Cortex of kidney (tissue), 1 donor: ENCODE results near the gene DSN1.
"Not testable (repeated sequence)": the region's sequence is repeated elsewhere in the genome, so short reads cannot be mapped to it uniquely, and the experiment has no call there.

Source experiments
- DNase-seq: peaks from one replicate; lab custom pipeline; 2025; lab: John Stamatoyannopoulos, UW

Gene DSN1

GRCh38 chr20:36773597-36774390 is at the start of gene DSN1:
Gene DSN1 (minus strand): TSS chr20:36773763. CDS start chr20:36771458, 2,305 bp downstream.
- peak; percentile 28 for DNase-seq

- no peak for DNase-seq
Measured at GRCh38 chr20:36823121-36823520, 49.6 kb upstream of the DSN1 start.

- no peak for DNase-seq
Measured at GRCh38 chr20:36821964-36822437, 48.4 kb upstream of the DSN1 start.

GRCh38 chr20:36820928-36821327 is 47.4 kb upstream of the DSN1 start:
- no peak for DNase-seq

GRCh38 chr20:36820073-36820472 is 46.5 kb upstream of the DSN1 start:
- DNase-seq: no peak

- DNase-seq: no peak
Measured at GRCh38 chr20:36819659-36820058, 46.1 kb upstream of the DSN1 start.

GRCh38 chr20:36818861-36819260 is 45.3 kb upstream of the DSN1 start:
- no peak for DNase-seq

- DNase-seq: no peak
Measured at GRCh38 chr20:36818185-36818584, 44.6 kb upstream of the DSN1 start.

GRCh38 chr20:36817496-36817895 is 43.9 kb upstream of the DSN1 start:
- no peak for DNase-seq

GRCh38 chr20:36815454-36816091 is 42.0 kb upstream of the DSN1 start:
- no peak for DNase-seq

GRCh38 chr20:36812594-36813463 is 39.3 kb upstream of the DSN1 start:
- DNase-seq: no peak

- DNase-seq: no peak
Measured at GRCh38 chr20:36808317-36809257, 35.0 kb upstream of the DSN1 start.

- DNase-seq: no peak
Measured at GRCh38 chr20:36806049-36806448, 32.5 kb upstream of the DSN1 start.

- DNase-seq: no peak
Measured at GRCh38 chr20:36805396-36805795, 31.8 kb upstream of the DSN1 start.

GRCh38 chr20:36804425-36804824 is 30.9 kb upstream of the DSN1 start:
- DNase-seq: no peak

- DNase-seq: no peak
Measured at GRCh38 chr20:36802326-36803222, 29.0 kb upstream of the DSN1 start.

GRCh38 chr20:36800410-36800809 is 26.8 kb upstream of the DSN1 start:
- DNase-seq: no peak

- DNase-seq: not testable (repeated sequence)
Measured at GRCh38 chr20:36799313-36799712, 25.8 kb upstream of the DSN1 start.

GRCh38 chr20:36796875-36797274 is 23.3 kb upstream of the DSN1 start:
- no peak for DNase-seq

- no peak for DNase-seq
Measured at GRCh38 chr20:36796117-36796516, 22.6 kb upstream of the DSN1 start.
